ENCODE data around the gene MSH6.

The MSH6 gene

GRCh38 chr2:47783486-47784351 lies 774 bp downstream of the MSH6 start:
- Histone ChIP-seq H3K4me3 (replicated peaks; ENCODE audit: insufficient read depth, low read length) (peak overlapping the region; percentile 90), H3K27ac (replicated peaks) (peak overlapping the region; percentile 89), H3K27me3 (ENCODE audit: insufficient read depth, poor library complexity, severe bottlenecking) (no peaks in the 10 kb centered on the region)
- TF ChIP-seq CTCF (IDR thresholded peaks at IDR 0.05; ENCODE audit: insufficient read depth, low read length) (no peak), POLR2AphosphoS5 (IDR thresholded peaks at IDR 0.05; ENCODE audit: low read depth) (no peak)
- DNase-seq (ENCODE audit: low read depth in 1 of 2, low spot score in 1 of 2), result peak; percentile 65 to 74

- no peaks in the 10 kb centered on the region for H3K27me3 ChIP-seq (ENCODE audit: insufficient read depth, poor library complexity, severe bottlenecking)
- TF ChIP-seq REST (IDR thresholded peaks at IDR 0.05; ENCODE audit: insufficient replicate concordance, low read depth), result no peak
- no peak for TF ChIP-seq CTCF (IDR thresholded peaks at IDR 0.05; ENCODE audit: insufficient read depth, low read length)
- no peak for TF ChIP-seq POLR2AphosphoS5 (IDR thresholded peaks at IDR 0.05; ENCODE audit: low read depth)
- no peak for TF ChIP-seq GABPA (IDR thresholded peaks at IDR 0.05; ENCODE audit: low read depth)
- no peak for DNase-seq (ENCODE audit: low read depth in 1 of 2, low spot score in 1 of 2)
- peak overlapping the region; percentile 54 for H3K27ac ChIP-seq (replicated peaks)
- H3K4me3 ChIP-seq (replicated peaks; ENCODE audit: insufficient read depth, low read length), result peak overlapping the region; percentile 90
These were observed 1.5 kb downstream of the MSH6 start for GRCh38 chr2:47784352-47784851.

GRCh38 chr2:47785986-47786385 lies 3.0 kb downstream of the MSH6 start:
- Histone ChIP-seq H3K27ac (replicated peaks) (peak overlapping the region; percentile 24; the same call in 1 of the 2 replicates), H3K27me3 (ENCODE audit: insufficient read depth, poor library complexity, severe bottlenecking) (no peaks in the 10 kb centered on the region), H3K4me3 (replicated peaks; ENCODE audit: insufficient read depth, low read length) (peak overlapping the region; percentile 14)
- no peak for TF ChIP-seq POLR2AphosphoS5 (IDR thresholded peaks at IDR 0.05; ENCODE audit: low read depth)
- no peak for TF ChIP-seq CTCF (IDR thresholded peaks at IDR 0.05; ENCODE audit: insufficient read depth, low read length)
- no peak for TF ChIP-seq REST (IDR thresholded peaks at IDR 0.05; ENCODE audit: insufficient replicate concordance, low read depth)
- no peak for TF ChIP-seq SPI1 (IDR thresholded peaks at IDR 0.05; ENCODE audit: borderline replicate concordance, low read depth)
- no peak for TF ChIP-seq GABPA (IDR thresholded peaks at IDR 0.05; ENCODE audit: low read depth)
- DNase-seq (ENCODE audit: low read depth in 1 of 2, low spot score in 1 of 2), result peak; percentile 62

Data from HL-60 (cell line).